CD4-positive, alpha-beta T cell treated with Interleukin-21 for 1 hour (primary cell): ENCODE measurements around the gene CD300A.

Source experiments
- DNase-seq: peaks from one replicate; pipeline ENCODE4 v3.0.0-alpha.2; 2020

Gene CD300A

DNA sequence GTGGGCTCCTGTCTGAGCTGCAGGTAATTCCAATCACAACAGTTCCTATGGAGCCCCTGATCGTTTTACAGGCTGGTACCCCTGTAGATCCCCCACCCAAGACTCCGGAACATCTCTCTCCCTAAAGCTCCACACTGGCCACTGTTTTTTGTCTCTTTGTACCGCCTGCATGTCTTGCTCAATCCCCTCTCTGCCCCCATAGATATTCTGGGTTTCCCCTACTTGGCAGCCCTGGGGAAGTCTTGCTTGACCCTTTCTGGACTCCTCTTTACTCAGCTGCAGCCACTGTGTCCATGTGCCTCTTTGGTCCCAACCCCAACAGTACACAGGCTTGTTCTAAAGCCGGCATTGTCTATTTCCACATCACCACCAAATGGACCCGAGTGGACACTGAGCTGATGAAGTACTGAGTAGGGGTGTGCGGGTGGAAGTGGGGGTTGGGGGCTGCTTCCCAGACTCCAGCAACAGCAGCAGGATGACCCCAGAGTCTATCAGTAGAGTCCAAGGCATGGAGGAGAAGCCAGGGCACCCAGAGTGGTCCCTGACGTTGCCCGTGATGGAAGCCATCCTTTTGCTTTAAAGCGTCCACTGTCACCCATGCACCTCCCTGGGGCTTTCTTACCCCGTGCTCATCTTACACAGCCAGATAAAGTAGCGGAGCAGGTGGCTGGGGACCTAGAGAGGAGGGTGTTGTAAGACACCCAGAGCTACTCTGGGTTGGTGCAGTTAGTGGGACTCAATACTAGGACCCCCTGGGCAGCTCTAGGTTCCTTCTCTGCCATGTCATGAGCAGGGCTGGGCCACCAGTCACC, 58.4 kb downstream of the CD300A start:
- no peak for DNase-seq

GRCh38 chr17:74525465-74525725, 59.0 kb downstream of the CD300A start:
- no peak for DNase-seq

- no peak for DNase-seq
These were observed 59.4 kb downstream of the CD300A start for GRCh38 chr17:74525781-74526288.

DNA sequence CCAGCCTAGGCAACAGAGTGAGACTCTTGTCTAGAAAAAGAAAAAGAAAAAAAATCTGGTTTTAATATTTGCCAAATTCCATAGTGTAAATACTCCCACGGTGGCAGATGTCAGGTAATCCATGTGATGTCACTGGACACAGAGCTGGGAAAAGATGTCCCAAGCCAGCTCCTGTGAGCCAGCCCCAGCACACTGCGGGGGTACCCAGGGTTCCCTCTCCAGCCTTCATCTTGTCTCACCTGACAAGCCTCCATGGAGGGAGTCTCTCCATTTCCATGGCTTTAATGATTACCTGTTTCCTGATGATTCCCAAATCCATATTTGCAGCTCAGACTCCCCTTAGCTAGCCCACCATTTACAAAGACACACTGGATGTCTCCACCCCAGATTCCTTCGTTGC, 60.2 kb downstream of the CD300A start:
- DNase-seq, result no peak

DNA sequence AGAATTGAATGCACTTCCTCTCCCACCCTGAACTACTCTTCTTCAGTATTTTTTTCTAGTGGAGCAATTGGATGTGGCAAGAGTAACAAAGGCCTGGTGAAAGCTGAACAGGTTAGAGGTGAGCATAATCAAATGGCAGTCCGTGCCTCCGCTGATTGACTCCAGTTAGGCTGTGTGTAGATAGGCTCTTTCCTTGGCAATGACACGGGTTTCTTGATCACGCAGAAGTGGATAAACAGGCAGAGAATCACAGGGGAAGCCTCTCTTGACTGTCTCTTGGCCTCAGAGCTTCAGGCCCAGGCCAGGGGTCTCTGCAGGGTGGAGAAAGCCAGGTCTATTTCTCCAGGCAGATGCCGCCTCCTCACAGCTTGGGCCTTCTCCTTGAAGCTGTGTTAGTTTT, 60.6 kb downstream of the CD300A start:
- DNase-seq, result no peak

- DNase-seq, result no peak
These were observed 61.3 kb downstream of the CD300A start for GRCh38 chr17:74527756-74528155.

DNA sequence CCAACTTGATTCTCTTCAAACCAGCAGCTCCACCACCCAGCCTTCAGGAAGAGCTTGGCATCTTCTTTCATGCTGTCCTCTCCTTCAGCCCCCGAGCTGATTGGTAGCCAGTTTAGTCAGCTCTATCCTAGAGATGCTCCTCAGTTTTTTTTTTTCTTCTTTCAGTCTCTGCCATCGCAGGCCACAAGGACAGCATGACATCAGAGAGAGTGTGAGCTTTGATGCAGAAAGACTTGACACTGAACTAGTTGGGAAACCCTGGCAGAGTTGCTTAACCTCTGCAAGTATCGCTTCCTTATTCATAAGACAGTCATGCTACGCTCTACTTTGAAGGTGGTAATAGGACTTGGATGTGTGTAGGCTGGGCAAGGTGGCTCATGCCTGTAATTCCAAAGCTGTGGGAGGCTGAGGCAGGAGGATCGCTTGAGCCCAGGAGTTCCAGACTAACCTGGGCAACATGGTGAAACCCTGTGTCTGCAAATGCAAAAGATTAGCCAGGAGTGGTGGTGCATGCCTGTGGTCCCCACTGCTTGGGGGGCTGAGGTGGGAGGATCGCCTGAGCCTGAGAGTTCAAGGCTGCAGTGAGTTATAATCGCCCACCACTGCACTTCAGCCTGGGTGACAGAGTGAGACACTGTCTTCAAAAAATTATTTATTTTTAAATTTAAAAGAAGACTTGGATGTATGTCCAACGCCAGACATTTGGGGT, 62.2 kb downstream of the CD300A start:
- peak; percentile 31 for DNase-seq

DNA sequence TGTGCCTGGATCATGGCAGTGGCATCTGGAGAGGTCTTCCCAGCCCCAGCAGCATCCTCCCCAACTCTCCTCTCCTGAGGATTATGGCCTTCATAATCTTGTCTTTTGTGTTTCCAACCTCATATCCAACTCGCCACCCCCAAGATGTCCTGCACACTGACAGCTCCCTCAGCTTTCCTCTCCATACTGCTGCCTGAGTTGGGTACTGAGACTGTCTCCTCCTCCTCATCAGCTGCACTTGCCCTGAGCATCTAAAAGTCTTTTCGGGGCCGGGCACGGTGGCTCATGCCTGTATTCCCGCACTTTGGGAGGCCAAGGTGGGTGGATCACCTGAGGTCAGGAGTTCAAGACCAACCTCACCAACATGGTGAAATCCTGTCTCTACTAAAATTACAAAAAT, 62.8 kb downstream of the CD300A start:
- DNase-seq, result no peak

DNA sequence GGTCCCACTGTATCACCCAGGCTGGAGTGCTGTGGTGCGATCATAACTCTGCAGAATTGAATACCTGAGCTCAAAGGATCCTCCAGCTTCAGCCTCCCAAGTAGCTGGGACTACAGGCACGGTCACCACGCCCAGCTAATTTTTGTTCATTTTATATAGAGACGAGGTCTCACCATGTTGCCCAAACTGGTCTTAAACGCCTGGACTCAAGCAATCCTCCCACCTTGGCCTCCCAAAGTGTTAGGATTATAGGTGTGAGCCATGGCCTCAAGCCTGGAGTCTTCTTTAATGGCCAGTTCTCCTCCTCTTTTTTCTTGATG, 64.4 kb downstream of the CD300A start:
- no peak for DNase-seq

- DNase-seq, result no peak
These were observed 64.9 kb downstream of the CD300A start, which contains the start of gene CD300LB for GRCh38 chr17:74531231-74531761. Gene CD300LB, minus strand, starts transcription at chr17:74531475. Its CDS starts 125 bp downstream, at chr17:74531350.

GRCh38 chr17:74532115-74532514, 65.7 kb downstream of the CD300A start:
- peak; percentile 54 for DNase-seq
